Measurements from ENCODE around the gene HAT1. TPM values are rescaled to one million over a fixed set of nuclear protein-coding genes. Genes with fewer than 3 reads are reported as not detected.

Gene HAT1
- total RNA-seq, 4 donors from 2014 or later: 18.8 to 32.7 (median 25.3) TPM

- TF ChIP-seq CTCF (IDR thresholded peaks at IDR 0.05) (no peak), POLR2A (IDR thresholded peaks at IDR 0.05) (no peak), EP300 (IDR thresholded peaks at IDR 0.05) (no peak)
- no peak overlapping the region for H3K4me3 ChIP-seq
- H3K4me1 ChIP-seq: peaks cover 0 to 9% (median 0%) of the 10 kb centered on the region in 4 donors
- no peaks in the 10 kb centered on the region for H3K27me3 ChIP-seq
- DNase-seq (ENCODE audit: low spot score in 2 of 2): no peak
- 34 to 46% methylated on average over 8 of the region's 8 CpGs for WGBS, 2 donors
- H3K9me3 ChIP-seq: no peaks in the 10 kb centered on the region
- H3K36me3 ChIP-seq: no peaks in the 10 kb centered on the region
- H3K27ac ChIP-seq: no peak overlapping the region
These were observed 99.0 kb downstream of the HAT1 start for GRCh38 chr2:172021074-172021931.

GRCh38 chr2:172021955-172022354, 99.7 kb downstream of the HAT1 start:
- TF ChIP-seq EP300 (IDR thresholded peaks at IDR 0.05) (no peak), POLR2A (IDR thresholded peaks at IDR 0.05) (no peak), CTCF (IDR thresholded peaks at IDR 0.05) (no peak)
- WGBS, 2 donors: 35 to 45% methylated on average over 5 of the region's 5 CpGs
- Histone ChIP-seq H3K4me1 (peaks cover 0 to 9% (median 0%) of the 10 kb centered on the region in 4 donors), H3K27me3 (no peaks in the 10 kb centered on the region), H3K27ac (no peak overlapping the region), H3K9me3 (no peaks in the 10 kb centered on the region), H3K4me3 (no peak overlapping the region), H3K36me3 (no peaks in the 10 kb centered on the region)
- no peak for DNase-seq (ENCODE audit: low spot score in 2 of 2)

GRCh38 chr2:172031536-172031935, 109.3 kb downstream of the HAT1 start:
- TF ChIP-seq CTCF (IDR thresholded peaks at IDR 0.05): no peak
- no peak for TF ChIP-seq POLR2A (IDR thresholded peaks at IDR 0.05)
- no peak for TF ChIP-seq EP300 (IDR thresholded peaks at IDR 0.05)
- Histone ChIP-seq H3K27ac (no peak overlapping the region), H3K4me3 (no peak overlapping the region), H3K4me1 (no peaks in the 10 kb centered on the region), H3K27me3 (no peaks in the 10 kb centered on the region), H3K36me3 (no peaks in the 10 kb centered on the region), H3K9me3 (no peaks in the 10 kb centered on the region)
- 50 to 53% methylated on average over 4 of the region's 4 CpGs for WGBS, 2 donors
- DNase-seq (ENCODE audit: low spot score in 2 of 2): no peak

Other genes with a start within 250 kb of the HAT1 start
- 100 to 1,000 TPM in 3 of 4 donors, 10 to 100 TPM in 1; 99.6 to 116 (median 113) TPM for gene DYNC1I2, start 235.0 kb upstream of the HAT1 start, total RNA-seq
- 10 to 100 TPM; 15.9 to 20.5 (median 18.6) TPM for gene SLC25A12, start 28.2 kb upstream of the HAT1 start, total RNA-seq
- 10 to 100 TPM in 3 of 4 donors, 1 to 10 TPM in 1; 9.4 to 28.4 (median 14.7) TPM for gene METAP1D, start 77.5 kb downstream of the HAT1 start, total RNA-seq
- gene DLX1, start 163.0 kb downstream of the HAT1 start, total RNA-seq: under 1 TPM in 1 of 4 donors, not detected in 3; 0.44 TPM
- not detected for gene DLX2, start 180.4 kb downstream of the HAT1 start, total RNA-seq